Subcutaneous abdominal adipose tissue (tissue), 5 donors: ENCODE data around the gene ZNF559.

Source experiments
- H3K27ac ChIP-seq: one replicate; pipeline ENCODE4 v1.7.0; 2013; ENCODE audit warnings: low read depth, mild to moderate bottlenecking, inconsistent platforms, low read length, moderate library complexity
- H3K27me3 ChIP-seq, 5 donors: one replicate each; pipeline ENCODE4 v1.7.0; 2013; ENCODE audit warnings: low read length in 5 of 5, inconsistent platforms in 1 of 5; ENCODE audit not compliant: control insufficient read depth in 5 of 5, insufficient read depth in 4 of 5
- H3K36me3 ChIP-seq, 5 donors: one replicate each; pipeline ENCODE4 v1.7.0; 2013; ENCODE audit warnings: low read length in 5 of 5; ENCODE audit not compliant: control insufficient read depth in 5 of 5, insufficient read depth in 5 of 5
- H3K4me1 ChIP-seq, 5 donors: one replicate each; pipeline ENCODE4 v1.7.0; 2013; ENCODE audit warnings: low read length in 5 of 5, mild to moderate bottlenecking in 3 of 5, moderate library complexity in 1 of 5; ENCODE audit not compliant: control insufficient read depth in 5 of 5, insufficient read depth in 5 of 5
- H3K4me3 ChIP-seq, 5 donors: one replicate each; pipeline ENCODE4 v1.7.0; 2013; ENCODE audit warnings: low read length in 5 of 5, low read depth in 1 of 5
- H3K9ac ChIP-seq, 5 donors: one replicate each; pipeline ENCODE4 v1.7.0; 2013; ENCODE audit warnings: low read length in 5 of 5, mild to moderate bottlenecking in 4 of 5, moderate library complexity in 3 of 5
- H3K9me3 ChIP-seq, 5 donors: one replicate each; pipeline ENCODE4 v1.7.0; 2013; ENCODE audit warnings: low read length in 5 of 5; ENCODE audit not compliant: control insufficient read depth in 5 of 5
- donor health status: healthy.
- donor health status: healthy.
- donor health status: healthy.
- donor health status: healthy.
- donor health status: healthy.

Gene ZNF559

GRCh38 chr19:9348671-9349070 lies 24.7 kb downstream of the ZNF559 start:
- Histone ChIP-seq H3K4me3 (peak overlapping the region in 4 of 5 donors; percentile 39 to 44 (median 42)), H3K36me3 (peaks cover 7 to 35% (median 17%) of the 10 kb centered on the region in 5 donors), H3K4me1 (no peaks in the 10 kb centered on the region), H3K9me3 (peaks cover 66 to 92% (median 83%) of the 10 kb centered on the region in 5 donors), H3K9ac (no peak overlapping the region), H3K27me3 (no peaks in the 10 kb centered on the region), H3K27ac (no peak overlapping the region)

DNA sequence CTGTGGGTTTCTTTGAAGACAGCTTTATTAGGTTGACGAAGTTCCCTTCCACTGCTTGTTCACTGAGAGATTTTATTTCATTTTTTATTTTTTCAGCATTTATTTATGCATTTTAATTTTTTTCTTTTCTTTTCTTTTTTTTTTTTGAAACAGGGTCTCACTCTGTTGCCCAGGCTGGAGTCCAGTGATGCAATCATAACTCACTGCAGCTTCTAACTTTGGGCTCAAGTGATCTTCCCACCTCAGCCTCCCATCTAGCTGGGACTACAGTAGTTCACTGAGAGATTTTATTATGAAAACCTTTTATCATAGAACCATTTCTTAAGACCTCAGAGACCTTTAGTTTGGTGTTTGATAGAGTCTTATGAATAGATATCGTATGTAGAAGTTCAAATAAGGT lies 28.5 kb downstream of the ZNF559 start:
- H3K4me3 ChIP-seq: peak overlapping the region in 1 of 5 donors; percentile 30
- no peaks in the 10 kb centered on the region for H3K4me1 ChIP-seq
- H3K27me3 ChIP-seq: no peaks in the 10 kb centered on the region
- peaks cover 64 to 86% (median 75%) of the 10 kb centered on the region in 5 donors for H3K9me3 ChIP-seq
- no peak overlapping the region for H3K27ac ChIP-seq
- H3K9ac ChIP-seq: no peak overlapping the region
- peaks cover 6 to 35% (median 9%) of the 10 kb centered on the region in 5 donors for H3K36me3 ChIP-seq

- H3K9me3 ChIP-seq: peaks cover 63 to 86% (median 75%) of the 10 kb centered on the region in 5 donors
- no peak overlapping the region for H3K9ac ChIP-seq
- H3K36me3 ChIP-seq: peaks cover 6 to 40% (median 12%) of the 10 kb centered on the region in 5 donors
- no peaks in the 10 kb centered on the region for H3K4me1 ChIP-seq
- no peak overlapping the region for H3K27ac ChIP-seq
- H3K27me3 ChIP-seq: no peaks in the 10 kb centered on the region
- peak overlapping the region in 4 of 5 donors; percentile 6 to 40 (median 23) for H3K4me3 ChIP-seq
Measured at GRCh38 chr19:9353011-9353410, 29.0 kb downstream of the ZNF559 start.

DNA sequence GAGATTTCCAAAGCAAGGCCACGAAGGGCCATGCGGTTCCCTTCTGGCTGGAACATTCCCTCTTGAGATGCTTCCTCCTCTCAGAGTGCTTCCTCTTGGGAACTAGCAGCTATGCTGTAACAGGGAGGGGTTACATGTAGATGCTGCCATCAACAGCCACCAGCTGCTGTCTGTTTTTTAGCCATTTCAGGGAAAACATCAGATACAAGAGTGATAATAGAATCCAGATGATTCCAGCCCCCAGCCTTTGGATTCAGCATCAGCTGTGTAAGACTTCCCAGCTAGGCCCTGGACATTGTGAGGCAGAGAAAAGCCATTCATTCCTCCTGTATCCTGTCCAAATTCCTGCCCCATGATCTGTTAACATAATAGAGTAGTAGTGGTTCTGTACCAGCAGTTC lies 30.7 kb downstream of the ZNF559 start:
- peaks cover 3 to 34% (median 14%) of the 10 kb centered on the region in 5 donors for H3K36me3 ChIP-seq
- H3K9me3 ChIP-seq: peaks cover 57 to 85% (median 69%) of the 10 kb centered on the region in 5 donors
- no peak overlapping the region for H3K9ac ChIP-seq
- H3K4me3 ChIP-seq: peak overlapping the region in 4 of 5 donors; percentile 25 to 33 (median 30)
- no peaks in the 10 kb centered on the region for H3K4me1 ChIP-seq
- H3K27ac ChIP-seq: no peak overlapping the region
- H3K27me3 ChIP-seq: no peaks in the 10 kb centered on the region

GRCh38 chr19:9362905-9363304 lies 38.9 kb downstream of the ZNF559 start, which contains the start of gene ZNF177:
Gene ZNF177, plus strand, starts transcription at chr19:9363013. Its CDS starts 15,299 bp downstream, at chr19:9378312.
- H3K4me1 ChIP-seq: no peaks in the 10 kb centered on the region
- peak within 1 kb of the TSS; percentile 23 to 61 (median 37) for H3K4me3 ChIP-seq
- no peaks in the 10 kb centered on the region for H3K27me3 ChIP-seq
- H3K27ac ChIP-seq: no peak within 1 kb of the TSS
- H3K36me3 ChIP-seq: peaks cover 3 to 16% (median 12%) of the 10 kb centered on the region in 5 donors
- peaks cover 23 to 89% (median 76%) of the 10 kb centered on the region in 5 donors for H3K9me3 ChIP-seq
- no peak within 1 kb of the TSS for H3K9ac ChIP-seq

- Histone ChIP-seq H3K27me3 (no peaks in the 10 kb centered on the region), H3K36me3 (peaks cover 11 to 60% (median 21%) of the 10 kb centered on the region in 5 donors), H3K4me3 (peak overlapping the region in 4 of 5 donors; percentile 6 to 61 (median 18)), H3K27ac (no peak overlapping the region), H3K9me3 (peaks cover 42 to 87% (median 82%) of the 10 kb centered on the region in 5 donors), H3K4me1 (no peaks in the 10 kb centered on the region), H3K9ac (no peak overlapping the region)
Measured at GRCh38 chr19:9370738-9371619, 47.0 kb downstream of the ZNF559 start.

GRCh38 chr19:9381361-9381785 lies 57.4 kb downstream of the ZNF559 start:
- Histone ChIP-seq H3K36me3 (peaks cover 66 to 77% (median 73%) of the 10 kb centered on the region in 5 donors), H3K9ac (no peak overlapping the region), H3K27me3 (no peaks in the 10 kb centered on the region), H3K9me3 (peaks cover 78 to 97% (median 91%) of the 10 kb centered on the region in 5 donors), H3K27ac (no peak overlapping the region), H3K4me3 (peak overlapping the region; percentile 39 to 62 (median 53)), H3K4me1 (no peaks in the 10 kb centered on the region)
